Measurements from ENCODE around the gene NKD1. TPM values are rescaled to one million over a fixed set of nuclear protein-coding genes. Genes with fewer than 3 reads are reported as not detected.

Gene NKD1
- total and polyA plus RNA-seq, 8 donors: 0.44 to 284 (median 2.1) TPM

GRCh38 chr16:50622643-50623369, 74.6 kb downstream of the NKD1 start:
- H3K4me3 ChIP-seq: no peak overlapping the region
- TF ChIP-seq CTCF (IDR thresholded peaks at IDR 0.05): no peak
- TF ChIP-seq POLR2AphosphoS5 (IDR thresholded peaks at IDR 0.05): no peak
- no peak for TF ChIP-seq EP300 (IDR thresholded peaks at IDR 0.05)
- no peak for TF ChIP-seq POLR2A (IDR thresholded peaks at IDR 0.05)
- H3K27me3 ChIP-seq: no peaks in the 10 kb centered on the region
- H3K27ac ChIP-seq: no peak overlapping the region
- H3K4me1 ChIP-seq: peaks cover 8 to 25% (median 13%) of the 10 kb centered on the region in 4 donors
- H3K36me3 ChIP-seq: no peaks in the 10 kb centered on the region
- H3K9me3 ChIP-seq: no peaks in the 10 kb centered on the region
- intact Hi-C loops (cut with DNase I; ENCODE audit: low total_unique reads): no loop called here
- DNase-seq: no peak
- WGBS, 5 donors: 90 to 97% (median 95%) methylated on average over 13 to 16 of the region's 16 CpGs

GRCh38 chr16:50624449-50624970, 76.3 kb downstream of the NKD1 start:
- no peak for DNase-seq
- Histone ChIP-seq H3K36me3 (no peaks in the 10 kb centered on the region), H3K27me3 (no peaks in the 10 kb centered on the region), H3K27ac (no peak overlapping the region), H3K4me3 (no peak overlapping the region), H3K4me1 (peaks cover 8 to 25% (median 13%) of the 10 kb centered on the region in 4 donors), H3K9me3 (no peaks in the 10 kb centered on the region)
- TF ChIP-seq CTCF (IDR thresholded peaks at IDR 0.05): no peak
- no peak for TF ChIP-seq POLR2AphosphoS5 (IDR thresholded peaks at IDR 0.05)
- no peak for TF ChIP-seq EP300 (IDR thresholded peaks at IDR 0.05)
- TF ChIP-seq POLR2A (IDR thresholded peaks at IDR 0.05): no peak
- intact Hi-C loops (cut with DNase I; ENCODE audit: low total_unique reads): no loop called here
- 68 to 82% (median 74%) methylated on average over 8 of the region's 8 CpGs for WGBS, 5 donors

GRCh38 chr16:50625374-50625773, 77.2 kb downstream of the NKD1 start:
- intact Hi-C loops (cut with DNase I; ENCODE audit: low total_unique reads): no loop called here
- H3K27ac ChIP-seq: no peak overlapping the region
- H3K4me1 ChIP-seq: peaks cover 8 to 25% (median 14%) of the 10 kb centered on the region in 4 donors
- H3K9me3 ChIP-seq: no peaks in the 10 kb centered on the region
- peaks cover 0 to 4% (median under 1%) of the 10 kb centered on the region in 4 donors for H3K36me3 ChIP-seq
- no peak for DNase-seq
- no peak for TF ChIP-seq EP300 (IDR thresholded peaks at IDR 0.05)
- TF ChIP-seq POLR2A (IDR thresholded peaks at IDR 0.05): no peak
- no peak for TF ChIP-seq CTCF (IDR thresholded peaks at IDR 0.05)
- TF ChIP-seq POLR2AphosphoS5 (IDR thresholded peaks at IDR 0.05): no peak
- H3K27me3 ChIP-seq: no peaks in the 10 kb centered on the region
- no peak overlapping the region for H3K4me3 ChIP-seq
- WGBS, 5 donors: 87 to 100% (median 92%) methylated on average over 4 to 12 of the region's 12 CpGs

GRCh38 chr16:50626868-50627267, 78.7 kb downstream of the NKD1 start:
- DNase-seq: no peak
- intact Hi-C loops (cut with DNase I; ENCODE audit: low total_unique reads): no loop called here
- H3K27me3 ChIP-seq: no peaks in the 10 kb centered on the region
- no peaks in the 10 kb centered on the region for H3K9me3 ChIP-seq
- no peak overlapping the region for H3K4me3 ChIP-seq
- TF ChIP-seq EP300 (IDR thresholded peaks at IDR 0.05) (no peak), CTCF (IDR thresholded peaks at IDR 0.05) (no peak), POLR2AphosphoS5 (IDR thresholded peaks at IDR 0.05) (no peak), POLR2A (IDR thresholded peaks at IDR 0.05) (no peak)
- H3K27ac ChIP-seq: peak overlapping the region in 1 of 5 donors; percentile 42
- peaks cover 0 to 16% (median 9%) of the 10 kb centered on the region in 4 donors for H3K36me3 ChIP-seq
- peaks cover 8 to 38% (median 26%) of the 10 kb centered on the region in 4 donors for H3K4me1 ChIP-seq
- 49 to 67% (median 59%) methylated on average over 3 to 4 of the region's 4 CpGs for WGBS, 5 donors

Measured in stomach (tissue), 9 donors.